GM23338 (cell line): ENCODE results near the gene HS6ST1. TPM values are rescaled to one million over a fixed set of nuclear protein-coding genes. Genes with fewer than 3 reads are reported as not detected.

ENCODE experiments used
- CREB1 ChIP-seq: fragments of 250-450 bp; sonication (Bioruptor Pico); IDR thresholded peaks from 2 replicates; pipeline ENCODE4 v1.5.0; 2020; ENCODE audit warnings: low read depth, mild to moderate bottlenecking, moderate library complexity
- CTCF ChIP-seq, 2 experiments: fragments of 200-600 bp in 1 of 2; sonication (generic) in 1 of 2; conservative IDR thresholded peaks; 2 replicates each; pipeline versions ENCODE4 v1.5.1 to v1.6.1; 2016 to 2017; ENCODE audit warnings: antibody characterized with exemption in 2 of 2, low read depth in 2 of 2, mild to moderate bottlenecking in 2 of 2, moderate library complexity in 1 of 2
- EZH2 ChIP-seq: fragments of 200-600 bp; sonication (generic); IDR thresholded peaks from one replicate; pipeline ENCODE4 v1.8.0; 2017; ENCODE audit warnings: antibody characterized with exemption, mild to moderate bottlenecking, low read depth; ENCODE audit not compliant: unreplicated experiment
- EZH2phosphoT487 ChIP-seq: fragments of 200-600 bp; sonication (generic); IDR thresholded peaks from one replicate; pipeline ENCODE4 v1.8.1; 2018; ENCODE audit warnings: antibody characterized with exemption; ENCODE audit not compliant: unreplicated experiment
- JUNB ChIP-seq: IDR thresholded peaks from one replicate; pipeline ENCODE4 v1.6.1; 2016; ENCODE audit warnings: antibody characterized with exemption; ENCODE audit not compliant: unreplicated experiment
- NANOG ChIP-seq: IDR thresholded peaks from 2 replicates; pipeline ENCODE4 v1.6.1; 2016; ENCODE audit warnings: antibody characterized with exemption, borderline replicate concordance
- POLR2AphosphoS5 ChIP-seq: IDR thresholded peaks from 2 replicates; pipeline ENCODE4 v1.6.1; 2016; ENCODE audit warnings: antibody characterized with exemption, low read depth
- ZNF114 ChIP-seq: fragments of 250-450 bp; sonication (Bioruptor Pico); IDR thresholded peaks from 2 replicates; pipeline ENCODE4 v1.5.0; 2020; ENCODE audit warnings: mild to moderate bottlenecking, moderate library complexity
- ZNF331 ChIP-seq: fragments of 250-450 bp; sonication (Bioruptor Pico); IDR thresholded peaks from 2 replicates; pipeline ENCODE4 v1.5.0; 2020; ENCODE audit warnings: low read depth, mild to moderate bottlenecking, moderate library complexity
- polyA plus RNA-seq: library from polyadenylated mRNA; unstranded; fragments of >200 nt; fragmentation: Nextera tagmentation; extraction: Ambion mirVana; gene quantifications from 2 replicates; pipeline ENCODE4 v1.2.1, GENCODE V29; 2016
- total RNA-seq: library from RNA; depleted of rRNA; stranded (reverse); fragments of >200 nt; shearing (Covaris generic); gene quantifications from 2 replicates; pipeline ENCODE4 v1.2.3, GENCODE V29; 2014
- TF ChIP-seq, protein P1 (sequence below): fragments of 250-450 bp; sonication (Bioruptor Pico); IDR thresholded peaks from 2 replicates; pipeline ENCODE4 v1.5.0; 2020; ENCODE audit warnings: mild to moderate bottlenecking, moderate library complexity

Gene HS6ST1
- total and polyA plus RNA-seq, 2 experiments from 2014 or later, result 21.1 to 106 TPM

- TF ChIP-seq, protein P1, sequence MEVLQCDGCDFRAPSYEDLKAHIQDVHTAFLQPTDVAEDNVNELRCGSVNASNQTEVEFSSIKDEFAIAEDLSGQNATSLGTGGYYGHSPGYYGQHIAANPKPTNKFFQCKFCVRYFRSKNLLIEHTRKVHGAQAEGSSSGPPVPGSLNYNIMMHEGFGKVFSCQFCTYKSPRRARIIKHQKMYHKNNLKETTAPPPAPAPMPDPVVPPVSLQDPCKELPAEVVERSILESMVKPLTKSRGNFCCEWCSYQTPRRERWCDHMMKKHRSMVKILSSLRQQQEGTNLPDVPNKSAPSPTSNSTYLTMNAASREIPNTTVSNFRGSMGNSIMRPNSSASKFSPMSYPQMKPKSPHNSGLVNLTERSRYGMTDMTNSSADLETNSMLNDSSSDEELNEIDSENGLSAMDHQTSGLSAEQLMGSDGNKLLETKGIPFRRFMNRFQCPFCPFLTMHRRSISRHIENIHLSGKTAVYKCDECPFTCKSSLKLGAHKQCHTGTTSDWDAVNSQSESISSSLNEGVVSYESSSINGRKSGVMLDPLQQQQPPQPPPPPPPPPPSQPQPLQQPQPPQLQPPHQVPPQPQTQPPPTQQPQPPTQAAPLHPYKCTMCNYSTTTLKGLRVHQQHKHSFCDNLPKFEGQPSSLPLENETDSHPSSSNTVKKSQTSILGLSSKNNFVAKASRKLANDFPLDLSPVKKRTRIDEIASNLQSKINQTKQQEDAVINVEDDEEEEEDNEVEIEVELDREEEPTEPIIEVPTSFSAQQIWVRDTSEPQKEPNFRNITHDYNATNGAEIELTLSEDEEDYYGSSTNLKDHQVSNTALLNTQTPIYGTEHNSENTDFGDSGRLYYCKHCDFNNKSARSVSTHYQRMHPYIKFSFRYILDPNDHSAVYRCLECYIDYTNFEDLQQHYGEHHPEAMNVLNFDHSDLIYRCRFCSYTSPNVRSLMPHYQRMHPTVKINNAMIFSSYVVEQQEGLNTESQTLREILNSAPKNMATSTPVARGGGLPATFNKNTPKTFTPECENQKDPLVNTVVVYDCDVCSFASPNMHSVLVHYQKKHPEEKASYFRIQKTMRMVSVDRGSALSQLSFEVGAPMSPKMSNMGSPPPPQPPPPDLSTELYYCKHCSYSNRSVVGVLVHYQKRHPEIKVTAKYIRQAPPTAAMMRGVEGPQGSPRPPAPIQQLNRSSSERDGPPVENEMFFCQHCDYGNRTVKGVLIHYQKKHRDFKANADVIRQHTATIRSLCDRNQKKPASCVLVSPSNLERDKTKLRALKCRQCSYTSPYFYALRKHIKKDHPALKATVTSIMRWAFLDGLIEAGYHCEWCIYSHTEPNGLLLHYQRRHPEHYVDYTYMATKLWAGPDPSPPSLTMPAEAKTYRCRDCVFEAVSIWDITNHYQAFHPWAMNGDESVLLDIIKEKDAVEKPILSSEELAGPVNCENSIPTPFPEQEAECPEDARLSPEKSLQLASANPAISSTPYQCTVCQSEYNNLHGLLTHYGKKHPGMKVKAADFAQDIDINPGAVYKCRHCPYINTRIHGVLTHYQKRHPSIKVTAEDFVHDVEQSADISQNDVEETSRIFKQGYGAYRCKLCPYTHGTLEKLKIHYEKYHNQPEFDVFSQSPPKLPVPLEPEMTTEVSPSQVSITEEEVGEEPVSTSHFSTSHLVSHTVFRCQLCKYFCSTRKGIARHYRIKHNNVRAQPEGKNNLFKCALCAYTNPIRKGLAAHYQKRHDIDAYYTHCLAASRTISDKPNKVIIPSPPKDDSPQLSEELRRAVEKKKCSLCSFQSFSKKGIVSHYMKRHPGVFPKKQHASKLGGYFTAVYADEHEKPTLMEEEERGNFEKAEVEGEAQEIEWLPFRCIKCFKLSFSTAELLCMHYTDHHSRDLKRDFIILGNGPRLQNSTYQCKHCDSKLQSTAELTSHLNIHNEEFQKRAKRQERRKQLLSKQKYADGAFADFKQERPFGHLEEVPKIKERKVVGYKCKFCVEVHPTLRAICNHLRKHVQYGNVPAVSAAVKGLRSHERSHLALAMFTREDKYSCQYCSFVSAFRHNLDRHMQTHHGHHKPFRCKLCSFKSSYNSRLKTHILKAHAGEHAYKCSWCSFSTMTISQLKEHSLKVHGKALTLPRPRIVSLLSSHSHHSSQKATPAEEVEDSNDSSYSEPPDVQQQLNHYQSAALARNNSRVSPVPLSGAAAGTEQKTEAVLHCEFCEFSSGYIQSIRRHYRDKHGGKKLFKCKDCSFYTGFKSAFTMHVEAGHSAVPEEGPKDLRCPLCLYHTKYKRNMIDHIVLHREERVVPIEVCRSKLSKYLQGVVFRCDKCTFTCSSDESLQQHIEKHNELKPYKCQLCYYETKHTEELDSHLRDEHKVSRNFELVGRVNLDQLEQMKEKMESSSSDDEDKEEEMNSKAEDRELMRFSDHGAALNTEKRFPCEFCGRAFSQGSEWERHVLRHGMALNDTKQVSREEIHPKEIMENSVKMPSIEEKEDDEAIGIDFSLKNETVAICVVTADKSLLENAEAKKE (CRISPR knock-in tag), result no peak
- no peak for TF ChIP-seq JUNB
- TF ChIP-seq NANOG, result no peak
- TF ChIP-seq EZH2phosphoT487, result no peak
- no peak for TF ChIP-seq EZH2
- TF ChIP-seq ZNF114 (CRISPR knock-in tag), result no peak
- no peak for TF ChIP-seq CTCF (conservative IDR thresholded peaks at IDR 0.05; ENCODE audit: low read depth in 2 of 2)
- TF ChIP-seq POLR2AphosphoS5, result no peak
- TF ChIP-seq CREB1, result no peak
- TF ChIP-seq ZNF331, result no peak
Observed at GRCh38 chr2:128288781-128289180, 29.9 kb downstream of the HS6ST1 start (continued).
